ENCODE results near the gene ABCC3. TPM values are rescaled to one million over a fixed set of nuclear protein-coding genes. Genes with fewer than 3 reads are reported as not detected.
"Not testable (repeated sequence)": the region's sequence is repeated elsewhere in the genome, so short reads cannot be mapped to it uniquely, and the experiment has no call there.

The ABCC3 gene
- polyA plus RNA-seq, 3 donors = 6.2 to 9.6 (median 7.0) TPM

DNA sequence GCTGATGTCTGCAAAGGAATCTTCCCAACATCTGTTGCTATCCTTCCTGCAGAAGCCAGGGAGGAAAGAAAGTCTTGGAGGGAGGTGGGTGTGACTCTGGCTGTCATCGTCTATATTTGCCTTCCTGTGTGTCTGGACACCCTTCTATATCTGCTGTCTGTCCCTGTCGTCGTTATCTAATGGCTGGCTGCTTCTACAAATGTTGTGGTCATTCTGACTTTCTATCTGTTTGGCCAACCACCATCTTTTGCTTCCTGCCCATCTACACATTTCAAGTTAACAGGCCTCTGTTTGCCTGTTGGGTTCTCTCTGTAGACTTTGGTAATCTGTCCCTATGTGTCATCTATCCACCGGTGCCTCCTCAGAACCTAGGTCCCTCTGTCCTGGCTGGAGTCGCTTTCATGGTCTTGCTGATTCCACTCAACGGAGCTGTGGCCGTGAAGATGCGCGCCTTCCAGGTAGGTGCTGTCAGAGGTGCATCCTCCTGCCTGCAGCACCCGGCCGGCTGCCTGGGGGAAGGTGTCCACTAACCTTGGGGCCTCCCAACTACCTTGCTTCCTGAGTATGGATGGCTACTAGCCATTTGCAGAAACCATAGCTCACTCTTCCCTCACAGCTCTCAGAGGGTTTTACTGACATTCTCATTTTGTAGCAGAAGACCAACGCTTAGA lies 30.2 kb downstream of the ABCC3 start:
- DNase-seq (ENCODE audit: low read depth in 3 of 3, low spot score in 2 of 3) = no peak

DNA sequence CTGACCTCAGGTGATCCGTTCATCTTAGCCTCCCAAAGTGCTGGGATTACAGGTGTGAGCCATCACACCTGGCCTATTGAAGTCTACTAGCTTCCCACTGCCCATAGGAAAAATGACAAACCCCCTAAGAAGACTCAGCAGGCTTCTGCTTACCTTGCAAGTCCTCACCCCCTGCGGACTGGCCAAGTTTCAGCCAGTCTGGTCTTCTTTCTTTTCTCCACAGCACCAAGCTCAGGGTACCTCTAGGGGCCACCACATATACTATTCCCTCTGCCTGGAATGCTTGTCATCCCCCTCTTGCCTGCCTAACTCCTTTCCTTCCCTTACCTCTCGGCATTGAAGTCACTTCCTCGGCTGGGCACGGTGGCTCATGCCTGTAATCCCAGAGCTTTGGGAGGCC lies 31.2 kb downstream of the ABCC3 start:
- DNase-seq (ENCODE audit: low read depth in 3 of 3, low spot score in 2 of 3) = no peak

DNA sequence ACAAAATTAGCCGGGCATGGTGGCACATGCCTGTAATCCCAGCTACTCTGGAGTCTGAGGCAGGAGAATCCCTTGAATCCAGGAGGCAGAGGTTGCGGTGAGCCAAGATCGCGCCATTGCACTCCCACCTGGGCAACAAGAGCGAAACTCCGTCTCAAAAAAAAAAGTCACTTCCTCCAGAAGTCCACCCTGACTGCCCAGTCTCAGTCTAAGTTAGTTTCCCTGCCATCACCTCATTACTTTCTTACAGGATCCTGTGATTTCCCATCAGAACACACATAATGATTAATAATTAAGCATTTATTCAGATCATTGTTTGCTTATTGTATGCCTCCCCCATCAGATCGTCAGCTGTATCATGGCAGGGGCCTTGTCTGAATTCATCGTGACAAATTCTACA lies 31.6 kb downstream of the ABCC3 start:
- no peak for DNase-seq (ENCODE audit: low read depth in 3 of 3, low spot score in 2 of 3)

DNA sequence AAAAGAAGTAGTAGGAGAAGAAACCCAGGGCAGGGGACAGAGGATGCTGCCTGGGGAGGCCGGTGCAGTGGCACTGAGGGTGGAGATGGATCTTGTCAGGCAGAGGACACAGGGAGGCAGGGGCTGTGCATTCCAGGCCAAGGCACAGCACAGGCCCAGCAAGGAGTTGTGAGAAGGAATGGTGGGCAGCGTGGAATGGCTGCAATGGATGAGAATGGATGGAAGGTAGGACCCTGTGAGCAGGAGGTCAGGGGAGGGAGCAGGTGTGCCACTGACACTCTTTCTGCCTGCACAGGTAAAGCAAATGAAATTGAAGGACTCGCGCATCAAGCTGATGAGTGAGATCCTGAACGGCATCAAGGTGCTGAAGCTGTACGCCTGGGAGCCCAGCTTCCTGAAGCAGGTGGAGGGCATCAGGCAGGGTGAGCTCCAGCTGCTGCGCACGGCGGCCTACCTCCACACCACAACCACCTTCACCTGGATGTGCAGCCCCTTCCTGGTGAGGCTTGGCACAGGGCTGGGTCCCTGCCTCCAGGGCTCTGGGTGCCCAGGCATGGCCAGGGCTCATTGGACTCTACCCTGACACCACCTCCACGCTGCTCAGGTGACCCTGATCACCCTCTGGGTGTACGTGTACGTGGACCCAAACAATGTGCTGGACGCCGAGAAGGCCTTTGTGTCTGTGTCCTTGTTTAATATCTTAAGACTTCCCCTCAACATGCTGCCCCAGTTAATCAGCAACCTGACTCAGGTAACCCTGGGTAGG lies 32.8 kb downstream of the ABCC3 start:
- no peak for DNase-seq (ENCODE audit: low read depth in 3 of 3, low spot score in 2 of 3)

DNA sequence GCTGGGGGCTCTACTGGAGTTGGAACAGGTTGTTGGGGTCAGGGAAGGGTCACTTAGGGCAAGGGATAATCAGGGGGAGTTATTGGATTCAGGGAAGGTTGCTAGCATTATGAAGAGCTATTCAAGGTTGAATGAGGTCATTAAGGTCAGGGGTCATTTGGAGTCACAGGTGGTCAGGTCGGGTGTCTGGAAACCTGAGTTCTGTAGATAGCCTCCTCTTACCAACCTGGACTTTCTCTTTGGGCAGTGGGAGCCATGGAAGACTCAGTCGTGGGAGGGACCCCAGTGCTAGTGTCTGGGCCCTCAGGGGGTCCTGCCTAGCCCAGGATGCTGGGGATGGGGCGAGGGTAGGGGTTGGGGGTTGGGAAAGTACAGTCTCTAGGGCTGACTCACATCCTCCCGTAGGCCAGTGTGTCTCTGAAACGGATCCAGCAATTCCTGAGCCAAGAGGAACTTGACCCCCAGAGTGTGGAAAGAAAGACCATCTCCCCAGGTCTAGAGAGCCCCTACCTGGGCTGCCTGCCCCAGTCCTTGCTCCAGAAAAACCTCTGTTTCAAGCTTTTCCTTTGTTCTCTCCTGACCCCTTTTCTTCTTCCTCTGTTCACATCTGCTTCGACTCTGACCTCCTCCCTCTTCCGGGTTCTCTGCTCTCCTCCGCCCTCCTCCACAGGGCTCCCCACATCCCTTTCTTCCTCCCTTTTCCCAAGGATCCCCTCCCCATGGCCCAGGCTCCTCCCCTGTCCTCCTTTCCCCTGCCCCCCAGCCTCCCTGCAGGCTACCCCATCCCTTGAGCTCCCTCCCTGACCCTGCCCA lies 33.5 kb downstream of the ABCC3 start:
- no peak for DNase-seq (ENCODE audit: low read depth in 3 of 3, low spot score in 2 of 3)

DNA sequence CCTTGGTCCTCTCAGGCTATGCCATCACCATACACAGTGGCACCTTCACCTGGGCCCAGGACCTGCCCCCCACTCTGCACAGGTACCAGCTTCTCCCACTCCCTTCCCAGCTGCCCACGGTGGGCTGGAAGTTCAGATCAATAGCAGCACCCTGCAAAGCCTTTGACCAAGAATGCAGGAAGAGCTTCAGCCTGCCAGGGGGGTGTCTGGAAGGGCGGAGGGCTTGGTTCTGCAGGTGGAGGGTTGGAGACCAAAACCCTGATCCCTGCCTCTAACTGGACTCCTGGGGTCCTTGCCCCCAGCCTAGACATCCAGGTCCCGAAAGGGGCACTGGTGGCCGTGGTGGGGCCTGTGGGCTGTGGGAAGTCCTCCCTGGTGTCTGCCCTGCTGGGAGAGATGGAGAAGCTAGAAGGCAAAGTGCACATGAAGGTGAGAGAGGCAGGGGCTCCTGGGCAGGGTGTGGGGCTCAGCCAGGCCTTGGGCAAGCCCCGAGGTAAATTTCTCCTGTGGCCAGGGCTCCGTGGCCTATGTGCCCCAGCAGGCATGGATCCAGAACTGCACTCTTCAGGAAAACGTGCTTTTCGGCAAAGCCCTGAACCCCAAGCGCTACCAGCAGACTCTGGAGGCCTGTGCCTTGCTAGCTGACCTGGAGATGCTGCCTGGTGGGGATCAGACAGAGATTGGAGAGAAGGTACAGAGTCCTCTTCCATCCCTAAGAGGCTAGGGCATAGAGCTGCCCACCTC lies 34.3 kb downstream of the ABCC3 start:
- DNase-seq (ENCODE audit: low read depth in 3 of 3, low spot score in 2 of 3) = no peak

DNA sequence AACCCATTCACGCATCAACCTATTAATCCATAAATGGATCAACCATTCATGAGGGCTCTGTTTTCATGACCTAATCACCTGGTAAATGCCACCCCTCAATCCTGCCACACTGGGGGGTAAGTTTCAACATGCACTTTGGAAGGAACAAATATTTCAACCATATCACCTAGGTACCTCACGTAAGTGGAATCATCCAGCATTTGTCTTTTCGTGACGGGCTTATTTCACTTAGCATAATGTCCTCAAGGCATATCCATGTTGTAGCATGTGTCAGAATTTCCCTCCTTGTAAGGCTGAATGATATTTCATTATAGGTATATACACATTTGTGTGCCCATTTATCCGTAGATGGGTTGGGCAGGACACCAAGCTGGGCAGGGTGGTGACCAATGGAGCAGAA lies 37.4 kb downstream of the ABCC3 start:
- DNase-seq (ENCODE audit: low read depth in 3 of 3, low spot score in 2 of 3) = no peak

DNA sequence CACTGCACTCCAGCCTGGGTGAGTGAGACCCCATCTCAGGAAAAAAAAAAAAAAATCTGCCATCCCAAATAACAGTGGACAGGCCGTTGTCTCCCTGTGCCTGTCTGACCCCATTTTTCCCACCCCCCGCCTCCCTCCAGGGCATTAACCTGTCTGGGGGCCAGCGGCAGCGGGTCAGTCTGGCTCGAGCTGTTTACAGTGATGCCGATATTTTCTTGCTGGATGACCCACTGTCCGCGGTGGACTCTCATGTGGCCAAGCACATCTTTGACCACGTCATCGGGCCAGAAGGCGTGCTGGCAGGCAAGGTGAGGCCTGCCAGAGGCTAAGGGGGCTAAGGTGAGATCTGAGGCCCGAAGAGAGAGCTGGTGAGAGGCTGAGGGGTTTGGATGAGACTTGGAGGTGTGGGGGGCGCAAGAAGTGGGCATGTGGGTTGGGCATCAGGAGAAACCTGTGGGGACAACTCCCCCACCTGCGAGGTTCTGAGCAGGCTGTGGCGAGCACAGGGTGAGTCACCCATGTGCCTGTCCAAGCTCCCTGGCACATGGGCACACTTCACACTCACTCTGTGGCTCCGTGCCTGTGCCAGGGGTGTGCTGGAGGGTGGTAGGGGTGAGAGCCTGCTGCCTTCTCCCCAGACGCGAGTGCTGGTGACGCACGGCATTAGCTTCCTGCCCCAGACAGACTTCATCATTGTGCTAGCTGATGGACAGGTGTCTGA lies 38.3 kb downstream of the ABCC3 start:
- DNase-seq (ENCODE audit: low read depth in 3 of 3, low spot score in 2 of 3) = no peak

DNA sequence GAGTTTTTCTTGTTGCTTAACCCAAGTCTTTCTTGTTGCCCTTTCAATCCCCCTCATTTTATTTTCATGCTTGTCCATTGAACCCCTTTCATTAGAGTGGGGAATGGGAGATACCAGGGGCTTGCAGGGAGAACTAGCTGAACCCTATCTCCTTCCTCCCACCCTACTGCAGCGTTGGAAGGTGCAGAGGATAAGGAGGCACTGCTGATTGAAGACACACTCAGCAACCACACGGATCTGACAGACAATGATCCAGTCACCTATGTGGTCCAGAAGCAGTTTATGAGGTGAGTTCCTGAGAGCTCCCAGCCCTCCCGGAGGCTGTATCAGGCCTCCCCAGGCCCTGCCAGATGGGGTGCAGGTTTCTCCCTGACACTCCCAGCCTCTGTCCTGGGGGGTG lies 40.5 kb downstream of the ABCC3 start:
- DNase-seq (ENCODE audit: low read depth in 3 of 3, low spot score in 2 of 3) = no peak

DNA sequence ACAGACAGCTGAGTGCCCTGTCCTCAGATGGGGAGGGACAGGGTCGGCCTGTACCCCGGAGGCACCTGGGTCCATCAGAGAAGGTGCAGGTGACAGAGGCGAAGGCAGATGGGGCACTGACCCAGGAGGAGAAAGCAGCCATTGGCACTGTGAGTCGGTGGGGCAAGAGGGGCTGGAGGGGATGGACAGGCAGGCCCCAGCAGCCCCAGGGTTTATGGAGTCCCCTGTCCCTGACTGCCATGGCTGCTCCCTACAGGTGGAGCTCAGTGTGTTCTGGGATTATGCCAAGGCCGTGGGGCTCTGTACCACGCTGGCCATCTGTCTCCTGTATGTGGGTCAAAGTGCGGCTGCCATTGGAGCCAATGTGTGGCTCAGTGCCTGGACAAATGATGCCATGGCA lies 40.9 kb downstream of the ABCC3 start:
- no peak for DNase-seq (ENCODE audit: low read depth in 3 of 3, low spot score in 2 of 3)

DNA sequence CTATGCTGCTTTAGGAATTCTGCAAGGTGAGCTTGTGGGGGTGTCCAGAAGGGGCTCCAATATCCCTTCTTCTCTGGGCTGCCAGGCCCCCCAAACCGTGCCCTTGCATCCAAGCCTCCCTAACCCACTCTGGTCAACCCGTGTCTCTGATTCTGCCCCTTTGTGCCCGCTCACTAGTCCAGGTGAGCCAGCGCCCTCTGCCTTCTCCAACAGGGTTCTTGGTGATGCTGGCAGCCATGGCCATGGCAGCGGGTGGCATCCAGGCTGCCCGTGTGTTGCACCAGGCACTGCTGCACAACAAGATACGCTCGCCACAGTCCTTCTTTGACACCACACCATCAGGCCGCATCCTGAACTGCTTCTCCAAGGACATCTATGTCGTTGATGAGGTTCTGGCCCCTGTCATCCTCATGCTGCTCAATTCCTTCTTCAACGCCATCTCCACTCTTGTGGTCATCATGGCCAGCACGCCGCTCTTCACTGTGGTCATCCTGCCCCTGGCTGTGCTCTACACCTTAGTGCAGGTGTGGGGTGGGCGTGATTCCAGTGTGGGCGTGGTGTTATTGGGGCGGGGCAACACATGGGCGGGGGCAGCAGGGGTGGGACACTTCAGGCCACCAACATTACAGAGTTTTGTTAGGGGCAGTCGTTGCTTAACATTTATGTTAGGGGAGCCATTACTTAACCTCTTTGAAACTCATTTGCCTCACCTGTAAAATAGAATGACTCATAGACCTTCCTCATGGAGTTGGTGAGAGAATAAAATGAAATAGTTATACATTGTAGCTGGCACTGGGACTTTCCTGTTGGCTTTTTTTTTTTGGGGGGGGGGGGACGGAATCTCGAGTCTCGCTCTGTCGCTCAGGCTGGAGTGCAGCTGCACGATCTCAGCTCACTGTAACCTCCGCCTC lies 41.6 kb downstream of the ABCC3 start:
- no peak for DNase-seq (ENCODE audit: low read depth in 3 of 3, low spot score in 2 of 3)

DNA sequence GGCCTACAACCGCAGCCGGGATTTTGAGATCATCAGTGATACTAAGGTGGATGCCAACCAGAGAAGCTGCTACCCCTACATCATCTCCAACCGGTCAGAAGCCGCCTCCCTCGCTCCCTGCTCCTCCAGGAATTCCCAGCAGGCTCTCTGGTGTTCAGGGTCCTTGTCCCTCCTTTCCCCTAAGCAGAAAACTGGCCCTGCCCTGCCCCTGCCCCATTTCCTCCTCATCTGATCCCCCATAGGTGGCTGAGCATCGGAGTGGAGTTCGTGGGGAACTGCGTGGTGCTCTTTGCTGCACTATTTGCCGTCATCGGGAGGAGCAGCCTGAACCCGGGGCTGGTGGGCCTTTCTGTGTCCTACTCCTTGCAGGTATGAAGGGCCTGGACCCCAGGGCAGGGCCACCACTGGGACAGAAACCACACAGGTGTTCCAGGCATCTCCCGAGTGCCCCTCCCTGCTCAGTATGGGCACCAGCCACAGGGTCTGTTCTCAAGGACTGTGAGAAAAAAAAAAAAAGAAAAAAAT lies 43.2 kb downstream of the ABCC3 start:
- DNase-seq (ENCODE audit: low read depth in 3 of 3, low spot score in 2 of 3) = no peak

DNA sequence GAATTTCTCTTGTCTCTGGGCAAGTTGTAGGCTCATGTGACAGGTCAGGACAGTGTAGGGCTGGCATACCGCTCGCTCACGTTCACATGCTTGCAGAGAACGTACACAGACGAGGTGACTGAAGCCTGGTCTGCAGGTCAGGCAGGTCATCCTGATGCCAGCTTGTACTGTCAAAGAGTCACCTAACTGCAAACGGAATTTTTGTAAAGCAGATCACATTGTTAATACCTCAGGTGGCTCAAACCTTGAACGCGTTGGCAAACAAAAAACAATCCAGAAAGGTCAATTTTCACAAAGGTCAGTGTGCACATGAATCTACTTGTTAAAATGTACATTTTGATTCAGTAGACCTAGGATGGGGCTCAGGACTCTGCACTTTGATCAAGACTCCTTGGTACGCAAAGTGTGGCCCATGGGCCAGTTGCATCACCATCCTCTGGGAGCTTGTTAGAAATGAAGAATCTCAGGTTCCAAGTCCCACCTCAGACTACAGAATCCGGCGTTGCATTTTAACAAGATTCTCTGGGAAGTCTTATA lies 44.4 kb downstream of the ABCC3 start:
- DNase-seq (ENCODE audit: low read depth in 3 of 3, low spot score in 2 of 3) = no peak

DNA sequence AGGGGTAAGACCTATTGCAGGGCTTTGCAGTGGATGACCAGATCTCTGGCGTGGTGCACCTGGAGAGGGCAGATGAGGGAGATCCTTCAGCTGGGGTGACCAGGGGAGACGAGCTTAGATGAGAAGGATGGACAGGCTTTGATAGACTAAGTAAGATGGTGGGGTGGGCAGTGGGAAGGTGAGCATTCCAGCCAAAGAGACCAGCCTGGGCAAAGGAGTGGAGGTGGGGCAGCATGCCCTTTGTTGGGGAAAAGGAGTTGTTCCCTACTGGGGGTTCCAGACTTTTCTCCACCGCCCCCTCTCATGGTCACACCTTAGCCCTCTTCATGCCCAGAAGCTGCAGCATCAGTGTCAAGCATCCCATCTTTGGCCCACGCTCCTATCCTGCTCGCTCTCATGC lies 45.4 kb downstream of the ABCC3 start:
- DNase-seq (ENCODE audit: low read depth in 3 of 3, low spot score in 2 of 3) = no peak

DNA sequence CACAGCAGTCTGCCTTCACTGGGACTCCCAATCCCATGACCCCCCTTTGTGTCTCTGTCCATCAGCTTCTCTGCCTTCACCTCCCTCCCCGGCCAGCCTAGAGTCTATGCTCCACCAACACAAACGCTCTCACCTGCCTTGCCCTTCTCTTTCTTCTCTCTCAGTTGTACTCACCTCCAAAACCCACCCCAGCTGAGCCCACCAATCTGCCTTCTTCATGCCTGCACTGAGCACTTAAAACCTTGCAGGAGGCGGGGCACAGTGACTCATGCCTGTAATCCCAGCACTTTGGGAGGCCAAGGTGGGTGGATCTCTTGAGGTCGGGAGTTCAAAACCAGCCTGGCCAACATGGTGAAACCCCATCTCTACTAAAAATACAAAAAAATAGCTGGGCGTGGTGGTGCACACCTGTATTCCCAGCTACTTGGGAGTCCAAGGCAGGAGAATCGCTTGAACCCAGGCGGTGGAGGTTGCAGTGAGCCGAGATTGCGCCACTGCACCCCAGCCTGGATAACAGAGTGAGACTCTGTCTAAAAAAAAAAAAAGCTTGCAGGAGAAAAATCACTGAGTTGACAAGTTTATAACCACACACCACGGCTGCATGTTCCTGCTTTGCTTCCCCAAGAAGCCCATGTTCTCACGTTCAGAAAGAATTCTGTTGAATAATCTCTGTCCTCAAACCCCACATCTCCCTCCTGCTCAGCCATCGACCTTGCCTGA lies 46.0 kb downstream of the ABCC3 start:
- DNase-seq (ENCODE audit: low read depth in 3 of 3, low spot score in 2 of 3) = not testable (repeated sequence)

DNA sequence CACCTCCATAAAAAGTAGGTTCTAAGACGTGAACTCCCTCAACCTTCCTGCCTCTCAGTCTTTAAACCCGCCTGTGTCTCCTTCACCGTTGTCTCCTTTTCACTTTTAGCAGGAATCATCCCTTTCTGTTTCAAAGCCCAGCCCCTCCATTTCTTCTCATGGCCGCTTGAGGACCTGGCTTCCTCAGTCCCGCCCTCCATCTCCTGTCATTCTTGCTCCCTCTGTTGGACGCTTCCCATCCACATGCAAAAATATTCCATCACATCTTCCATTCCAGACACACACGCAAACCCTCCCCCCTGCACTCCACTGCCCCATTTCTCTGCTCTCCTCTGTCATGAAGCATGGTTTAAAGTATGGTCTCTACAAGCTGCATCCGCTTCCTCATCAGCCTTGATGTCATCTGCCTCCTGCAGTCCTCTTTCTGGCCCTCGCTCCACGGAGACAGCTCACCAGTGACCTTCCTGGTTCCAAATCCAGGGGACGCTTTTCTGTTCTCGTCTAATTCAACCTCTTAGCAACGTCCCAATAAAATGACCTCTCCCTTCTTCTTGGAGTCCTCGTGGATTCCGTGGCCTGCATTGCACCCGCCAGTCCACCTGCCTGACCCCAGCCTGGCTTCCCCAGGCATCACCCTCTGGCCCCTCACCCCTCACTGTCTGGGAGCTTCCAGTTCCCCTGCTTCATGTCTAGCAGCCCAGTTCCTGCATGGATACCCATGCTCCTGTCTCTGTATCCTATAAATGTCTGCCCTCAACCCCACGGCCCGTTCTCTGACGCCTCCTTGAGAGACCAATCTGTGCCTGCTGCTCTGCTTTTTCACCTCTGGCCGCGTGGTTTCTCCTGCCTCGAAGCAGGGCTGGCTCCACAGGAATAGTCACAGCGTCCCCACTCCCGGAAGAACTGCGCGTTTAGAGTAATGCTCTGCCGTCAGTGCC lies 46.9 kb downstream of the ABCC3 start:
- peak in 1 of 3 donors; percentile 48 for DNase-seq (ENCODE audit: low read depth in 3 of 3, low spot score in 2 of 3)

DNA sequence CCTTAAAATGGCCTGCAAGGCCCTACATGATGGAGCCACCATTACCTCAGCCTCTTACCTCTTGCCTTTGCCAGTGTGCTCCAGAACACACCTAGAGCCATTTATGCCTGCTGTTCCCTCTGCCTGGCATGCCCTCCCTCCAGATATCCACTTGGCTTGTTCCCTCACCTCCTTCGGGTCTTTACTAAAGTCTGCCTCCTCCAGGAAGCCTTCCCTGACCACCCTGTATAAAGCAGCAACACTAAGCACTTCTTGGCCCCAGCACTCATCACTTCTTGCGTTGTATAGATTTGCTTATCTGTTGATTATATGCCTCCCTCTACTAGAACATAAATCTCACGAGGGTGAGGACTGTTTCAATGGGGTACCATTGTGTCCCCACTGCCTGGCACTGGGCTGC lies 47.8 kb downstream of the ABCC3 start:
- no peak for DNase-seq (ENCODE audit: low read depth in 3 of 3, low spot score in 2 of 3)

All from right renal cortex interstitium (tissue), 3 donors.